PC-9 (cell line): ENCODE measurements around the gene PAFAH2. TPM values are rescaled to one million over a fixed set of nuclear protein-coding genes. Genes with fewer than 3 reads are reported as not detected.

Experiments used
- BruUV-seq: library from RNA; stranded (reverse); fragments of 400-500 nt; replicated peaks from 2 replicates; lab custom pipeline; 2021; lab: Mats Ljungman, UMichigan
- CTCF ChIA-PET: fragments of 300-600 bp; sonication (Branson Sonifier 250); formaldehyde crosslinking; loops from one replicate; lab custom pipeline; 2022; ENCODE audit warnings: antibody characterized with exemption; lab: Charles Lee
- POLR2A ChIA-PET: fragments of 300-600 bp; sonication (Branson Sonifier 250); formaldehyde crosslinking; loops from one replicate; lab custom pipeline; 2022; ENCODE audit warnings: antibody characterized with exemption; ENCODE audit not compliant: unreplicated experiment; lab: Charles Lee
- DNase-seq, 2 experiments: peaks; one replicate each; pipeline versions ENCODE4 v3.0.0 to v3.0.0-alpha.2; 2015 to 2022; ENCODE audit warnings: mixed read lengths in 1 of 2
- H2AFZ ChIP-seq: fragments of 200-600 bp; sonication (generic); 2 replicates; pipeline ENCODE4 v1.8.1; 2017; ENCODE audit warnings: antibody characterized with exemption
- H3F3A ChIP-seq: fragments of 200-600 bp; sonication (generic); 2 replicates; pipeline ENCODE4 v1.8.1; 2017; ENCODE audit warnings: antibody characterized with exemption, mild to moderate bottlenecking, low read depth; ENCODE audit not compliant: insufficient read depth
- H3K27ac ChIP-seq: fragments of 200-600 bp; sonication (generic); 2 replicates; pipeline ENCODE4 v1.6.1; 2016; ENCODE audit warnings: mixed run types
- H3K27me3 ChIP-seq: fragments of 200-600 bp; sonication (generic); 2 replicates; pipeline ENCODE4 v1.6.1; 2016; ENCODE audit warnings: low read depth, mixed run types; ENCODE audit not compliant: insufficient read depth
- H3K36me3 ChIP-seq: fragments of 200-600 bp; sonication (generic); 2 replicates; pipeline ENCODE4 v1.6.1; 2016; ENCODE audit warnings: low read depth, mixed run types
- H3K4me1 ChIP-seq: fragments of 200-600 bp; sonication (generic); replicated peaks from 2 replicates; pipeline ENCODE4 v1.6.1; 2016; ENCODE audit warnings: mixed run types; ENCODE audit not compliant: insufficient read depth
- H3K4me2 ChIP-seq: fragments of 200-600 bp; sonication (generic); 2 replicates; pipeline ENCODE4 v1.6.1; 2017; ENCODE audit warnings: mixed run types
- H3K4me3 ChIP-seq: fragments of 200-600 bp; sonication (generic); 2 replicates; pipeline ENCODE4 v1.6.1; 2016; ENCODE audit warnings: mixed run types
- H3K79me2 ChIP-seq: fragments of 200-600 bp; sonication (generic); 2 replicates; pipeline ENCODE4 v1.6.1; 2017; ENCODE audit warnings: low read depth, mixed run types
- H3K9me2 ChIP-seq: fragments of 200-600 bp; sonication (generic); 2 replicates; pipeline ENCODE4 v1.8.1; 2017; ENCODE audit warnings: mild to moderate bottlenecking; ENCODE audit not compliant: insufficient read depth
- H3K9me3 ChIP-seq: fragments of 200-600 bp; sonication (generic); 2 replicates; pipeline ENCODE4 v1.8.1; 2016; ENCODE audit warnings: low read depth; ENCODE audit not compliant: insufficient read depth
- H4K20me1 ChIP-seq: fragments of 200-600 bp; sonication (generic); 2 replicates; pipeline ENCODE4 v1.8.1; 2017; ENCODE audit not compliant: insufficient read depth
- CTCF ChIP-seq: fragments of 200-600 bp; sonication (generic); conservative IDR thresholded peaks from 2 replicates; pipeline ENCODE4 v1.6.1; 2017; ENCODE audit warnings: mixed run types, antibody characterized with exemption, mild to moderate bottlenecking, moderate library complexity
- EZH2 ChIP-seq: fragments of 200-600 bp; sonication (generic); IDR thresholded peaks from 2 replicates; pipeline ENCODE4 v1.8.0; 2017; ENCODE audit warnings: antibody characterized with exemption, low read depth
- intact Hi-C: fragments of 100-400 bp; cut with micrococcal nuclease; formaldehyde crosslinking; loops from one replicate; pipeline ENCODE4 v1.10.0; 2022; ENCODE audit not compliant: unreplicated experiment
- total RNA-seq: library from RNA; stranded (reverse); gene quantifications from 2 replicates; pipeline ENCODE4 v1.2.3, GENCODE V29; 2021

Gene PAFAH2
- total RNA-seq, 1 experiment from 2014 or later, result 13.9 TPM

GRCh38 chr1:26015358-26015757 lies 17.5 kb upstream of the PAFAH2 start:
- no TSS peak for BruUV-seq

GRCh38 chr1:26014179-26014578 lies 16.3 kb upstream of the PAFAH2 start:
- H3K4me1 ChIP-seq, result no peaks in the 10 kb centered on the region
- no peaks in the 10 kb centered on the region for H3K36me3 ChIP-seq
- BruUV-seq, result no TSS peak
- H3K4me2 ChIP-seq, result no peak overlapping the region
- no peaks in the 10 kb centered on the region for H3F3A ChIP-seq
- CTCF ChIA-PET, result interaction anchor here (0.6 kb wide), 1 partner anchor 406 kb away, joined by 4 read pairs; no protein-coding TSS in a partner anchor
- no peaks in the 10 kb centered on the region for H4K20me1 ChIP-seq
- H3K27ac ChIP-seq, result no peak overlapping the region
- no peaks in the 10 kb centered on the region for H3K9me2 ChIP-seq
- no peak overlapping the region for H3K4me3 ChIP-seq
- no peak overlapping the region for H2AFZ ChIP-seq
- no peak for DNase-seq
- POLR2A ChIA-PET, result no interaction called here
- H3K27me3 ChIP-seq, result no peaks in the 10 kb centered on the region
- intact Hi-C loops, result no loop called here
- H3K79me2 ChIP-seq, result no peaks in the 10 kb centered on the region
- no peak for TF ChIP-seq EZH2
- TF ChIP-seq CTCF, result no peak
- H3K9me3 ChIP-seq, result no peaks in the 10 kb centered on the region

More at GRCh38 chr1:26015358-26015757, 17.5 kb upstream of the PAFAH2 start:
- Histone ChIP-seq H3K27ac (no peak overlapping the region), H3K27me3 (no peaks in the 10 kb centered on the region), H3K4me1 (peaks cover 9% of the 10 kb centered on the region; the same call in 1 of the 2 replicates), H3K4me2 (0 out of 2 replicates have a peak overlapping the region, but pooled peaks have one; percentile 2), H2AFZ (no peak overlapping the region), H3F3A (no peaks in the 10 kb centered on the region), H3K36me3 (no peaks in the 10 kb centered on the region), H4K20me1 (no peaks in the 10 kb centered on the region), H3K9me2 (no peaks in the 10 kb centered on the region), H3K79me2 (no peaks in the 10 kb centered on the region), H3K9me3 (no peaks in the 10 kb centered on the region), H3K4me3 (no peak overlapping the region)
- DNase-seq, result peak in 1 of 2 experiments; percentile 67
- CTCF ChIA-PET, result no interaction called here
- intact Hi-C loops, result no loop called here
- TF ChIP-seq CTCF, result no peak
- no peak for TF ChIP-seq EZH2
- POLR2A ChIA-PET, result no interaction called here

- H2AFZ ChIP-seq, result no peak overlapping the region
- no peaks in the 10 kb centered on the region for H3K79me2 ChIP-seq
- no peaks in the 10 kb centered on the region for H3F3A ChIP-seq
- H3K9me2 ChIP-seq, result no peaks in the 10 kb centered on the region
- H3K9me3 ChIP-seq, result no peaks in the 10 kb centered on the region
- no TSS peak for BruUV-seq
- intact Hi-C loops, result no loop called here
- H3K4me3 ChIP-seq, result no peak overlapping the region
- ChIA-PET CTCF (no interaction called here), POLR2A (no interaction called here)
- H4K20me1 ChIP-seq, result no peaks in the 10 kb centered on the region
- no peaks in the 10 kb centered on the region for H3K27me3 ChIP-seq
- DNase-seq, result no peak
- H3K4me2 ChIP-seq, result no peak overlapping the region
- H3K27ac ChIP-seq, result no peak overlapping the region
- H3K36me3 ChIP-seq, result no peaks in the 10 kb centered on the region
- no peaks in the 10 kb centered on the region for H3K4me1 ChIP-seq
- TF ChIP-seq CTCF, result no peak
- TF ChIP-seq EZH2, result no peak
Observed at GRCh38 chr1:26012864-26013263, 15.0 kb upstream of the PAFAH2 start.
